Duodenal mucosa (tissue), 2 donors: ENCODE measurements around the gene LRRC36.

Experiments
- H3K27ac ChIP-seq: one replicate; pipeline ENCODE4 v1.7.0; 2013; ENCODE audit warnings: low read depth, low read length
- H3K27me3 ChIP-seq, 2 donors: one replicate each; pipeline ENCODE4 v1.7.0; 2013; ENCODE audit warnings: low read length in 2 of 2, control low read depth in 1 of 2; ENCODE audit not compliant: insufficient read depth in 2 of 2, control insufficient read depth in 1 of 2
- H3K36me3 ChIP-seq, 2 donors: one replicate each; pipeline ENCODE4 v1.7.0; 2013; ENCODE audit warnings: low read length in 2 of 2, control low read depth in 1 of 2; ENCODE audit not compliant: insufficient read depth in 2 of 2, control insufficient read depth in 1 of 2
- H3K4me1 ChIP-seq, 2 donors: one replicate each; pipeline ENCODE4 v1.7.0; 2013; ENCODE audit warnings: low read length in 2 of 2, control low read depth in 1 of 2; ENCODE audit not compliant: insufficient read depth in 2 of 2, control insufficient read depth in 1 of 2
- H3K4me3 ChIP-seq, 2 donors: one replicate each; pipeline ENCODE4 v1.7.0; 2013; ENCODE audit warnings: low read length in 2 of 2, low read depth in 1 of 2
- H3K9ac ChIP-seq, 2 donors: one replicate each; pipeline ENCODE4 v1.7.0; 2013; ENCODE audit warnings: low read length in 2 of 2, low read depth in 1 of 2
- H3K9me3 ChIP-seq, 2 donors: one replicate each; pipeline ENCODE4 v1.7.0; 2013; ENCODE audit warnings: low read length in 2 of 2, control low read depth in 1 of 2; ENCODE audit not compliant: control insufficient read depth in 1 of 2

LRRC36 gene

GRCh38 chr16:67282447-67282805 lies 44.2 kb upstream of the LRRC36 start:
- Histone ChIP-seq H3K27me3 (no peaks in the 10 kb centered on the region), H3K27ac (no peak overlapping the region)

DNA sequence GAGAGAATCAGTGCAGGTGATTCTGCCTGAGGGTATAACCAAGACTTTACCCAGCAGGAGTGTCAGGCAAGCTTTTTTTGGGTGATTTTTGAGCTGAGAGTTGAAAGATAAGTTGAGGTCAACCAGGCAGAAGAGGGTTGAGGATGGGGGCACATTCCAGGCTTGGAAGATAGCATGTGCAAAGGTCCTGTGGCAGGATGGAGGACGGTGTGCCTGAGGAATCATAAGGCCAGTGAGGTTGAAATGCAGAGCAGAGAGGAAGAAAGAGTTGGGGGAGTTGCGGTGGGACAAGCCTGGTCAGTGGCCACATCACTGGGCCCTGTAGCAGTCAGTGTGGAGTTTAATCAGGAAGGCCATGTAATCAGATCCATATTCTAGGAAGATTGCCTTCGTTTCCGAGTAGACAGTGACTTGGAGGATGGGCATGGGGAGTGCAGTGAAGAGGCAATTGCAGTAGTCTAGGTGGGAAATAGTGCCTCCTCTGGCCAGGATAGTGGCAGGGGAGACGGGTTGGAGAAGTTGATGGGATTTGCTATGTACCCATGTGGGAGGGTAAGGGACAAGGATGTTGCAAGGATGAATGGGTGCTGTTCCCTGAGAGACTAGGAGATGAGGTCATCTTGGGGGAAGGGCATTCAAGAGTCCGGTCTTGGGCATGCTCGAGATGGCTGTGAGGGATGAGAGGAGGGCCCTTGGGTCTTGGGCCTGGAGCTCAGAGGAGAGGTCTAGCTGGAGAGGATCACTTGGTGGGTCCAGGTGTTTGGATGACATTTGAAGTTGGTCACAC lies 43.4 kb upstream of the LRRC36 start:
- H3K27me3 ChIP-seq = no peaks in the 10 kb centered on the region
- H3K9me3 ChIP-seq = no peaks in the 10 kb centered on the region
- peaks cover 6% of the 10 kb centered on the region in 2 donors for H3K4me1 ChIP-seq
- H3K9ac ChIP-seq = no peak overlapping the region
- no peaks in the 10 kb centered on the region for H3K36me3 ChIP-seq
- H3K27ac ChIP-seq = no peak overlapping the region
- H3K4me3 ChIP-seq = no peak overlapping the region

More at GRCh38 chr16:67282447-67282805, 44.2 kb upstream of the LRRC36 start:
- peaks cover 11 to 13% of the 10 kb centered on the region in 2 donors for H3K4me1 ChIP-seq
- H3K36me3 ChIP-seq = no peaks in the 10 kb centered on the region
- H3K9me3 ChIP-seq = no peaks in the 10 kb centered on the region
- no peak overlapping the region for H3K9ac ChIP-seq
- H3K4me3 ChIP-seq = no peak overlapping the region

DNA sequence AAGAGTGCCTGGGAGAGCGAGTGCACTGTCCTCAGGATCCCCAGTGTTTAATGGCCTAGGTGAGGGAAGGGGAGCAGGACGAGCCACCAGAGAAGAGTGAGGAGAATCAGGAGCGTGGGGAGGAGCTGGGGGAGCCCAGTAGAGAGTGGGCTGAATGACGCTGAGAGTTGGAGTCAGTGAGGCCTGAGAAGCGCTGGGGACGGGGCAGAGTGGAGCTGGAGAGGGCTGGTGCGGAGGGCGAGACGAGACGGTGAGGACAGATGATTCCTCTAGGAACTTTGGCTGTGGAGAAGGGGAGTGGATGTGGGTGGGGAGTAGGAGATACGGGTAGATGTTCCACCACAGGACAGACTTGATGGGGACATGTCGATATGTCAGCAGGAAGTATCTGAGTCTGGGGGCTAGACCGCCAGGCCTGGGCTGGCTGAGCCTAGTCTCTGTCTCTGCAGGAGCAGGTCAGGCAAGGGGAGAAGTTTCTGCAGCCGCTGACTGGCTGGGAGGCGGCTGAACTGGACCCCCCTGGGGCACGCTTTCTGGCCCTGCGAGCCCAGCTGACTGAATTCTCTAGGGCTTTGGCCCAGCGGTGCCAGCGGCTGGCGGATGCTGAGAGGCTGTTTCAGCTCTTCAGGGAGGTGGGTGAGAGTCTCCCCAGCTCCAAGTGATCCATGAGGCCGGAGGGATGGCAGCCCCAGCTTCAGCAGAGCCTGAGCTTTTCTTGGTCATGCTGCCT lies 42.6 kb upstream of the LRRC36 start:
- H3K9ac ChIP-seq = no peak overlapping the region
- H3K27ac ChIP-seq = no peak overlapping the region
- H3K36me3 ChIP-seq = no peaks in the 10 kb centered on the region
- H3K27me3 ChIP-seq = no peaks in the 10 kb centered on the region
- H3K4me1 ChIP-seq = no peaks in the 10 kb centered on the region
- no peak overlapping the region for H3K4me3 ChIP-seq
- no peaks in the 10 kb centered on the region for H3K9me3 ChIP-seq

- Histone ChIP-seq H3K36me3 (no peaks in the 10 kb centered on the region), H3K27ac (no peak overlapping the region), H3K9me3 (no peaks in the 10 kb centered on the region), H3K27me3 (no peaks in the 10 kb centered on the region), H3K4me3 (no peak overlapping the region), H3K4me1 (no peaks in the 10 kb centered on the region), H3K9ac (no peak overlapping the region)
Observed at GRCh38 chr16:67284699-67285646, 41.6 kb upstream of the LRRC36 start.

GRCh38 chr16:67286441-67287235 lies 40.0 kb upstream of the LRRC36 start:
- H3K9ac ChIP-seq = no peak overlapping the region
- no peak overlapping the region for H3K4me3 ChIP-seq
- H3K27me3 ChIP-seq = no peaks in the 10 kb centered on the region
- no peaks in the 10 kb centered on the region for H3K36me3 ChIP-seq
- no peaks in the 10 kb centered on the region for H3K9me3 ChIP-seq
- H3K27ac ChIP-seq = no peak overlapping the region
- H3K4me1 ChIP-seq = no peaks in the 10 kb centered on the region

DNA sequence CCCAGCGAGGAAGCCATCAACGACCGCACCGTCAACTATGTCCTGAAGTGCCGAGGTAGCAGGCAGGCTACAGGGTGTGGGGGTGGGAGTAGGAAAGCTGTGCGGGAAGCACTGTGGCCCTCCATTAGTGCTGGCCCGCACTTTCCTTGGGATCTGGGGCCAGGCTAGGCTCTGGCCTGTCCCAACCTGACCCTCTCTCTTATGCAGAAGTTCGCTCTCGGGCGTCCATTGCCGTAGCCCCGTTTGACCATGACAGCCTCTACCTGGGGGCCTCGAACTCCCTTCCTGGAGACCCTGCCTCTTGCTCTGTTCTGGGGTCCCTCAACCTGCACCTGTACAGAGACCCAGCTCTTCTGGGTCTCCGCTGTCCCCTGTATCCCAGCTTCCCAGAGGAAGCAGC lies 38.7 kb upstream of the LRRC36 start:
- no peak overlapping the region for H3K27ac ChIP-seq
- no peaks in the 10 kb centered on the region for H3K4me1 ChIP-seq
- no peaks in the 10 kb centered on the region for H3K27me3 ChIP-seq
- no peaks in the 10 kb centered on the region for H3K9me3 ChIP-seq
- H3K9ac ChIP-seq = no peak overlapping the region
- no peak overlapping the region for H3K4me3 ChIP-seq
- no peaks in the 10 kb centered on the region for H3K36me3 ChIP-seq

- Histone ChIP-seq H3K36me3 (no peaks in the 10 kb centered on the region), H3K9ac (no peak overlapping the region), H3K4me3 (no peak overlapping the region), H3K27me3 (no peaks in the 10 kb centered on the region), H3K9me3 (no peaks in the 10 kb centered on the region), H3K27ac (no peak overlapping the region), H3K4me1 (no peaks in the 10 kb centered on the region)
Observed at GRCh38 chr16:67291461-67291860, 35.2 kb upstream of the LRRC36 start.

DNA sequence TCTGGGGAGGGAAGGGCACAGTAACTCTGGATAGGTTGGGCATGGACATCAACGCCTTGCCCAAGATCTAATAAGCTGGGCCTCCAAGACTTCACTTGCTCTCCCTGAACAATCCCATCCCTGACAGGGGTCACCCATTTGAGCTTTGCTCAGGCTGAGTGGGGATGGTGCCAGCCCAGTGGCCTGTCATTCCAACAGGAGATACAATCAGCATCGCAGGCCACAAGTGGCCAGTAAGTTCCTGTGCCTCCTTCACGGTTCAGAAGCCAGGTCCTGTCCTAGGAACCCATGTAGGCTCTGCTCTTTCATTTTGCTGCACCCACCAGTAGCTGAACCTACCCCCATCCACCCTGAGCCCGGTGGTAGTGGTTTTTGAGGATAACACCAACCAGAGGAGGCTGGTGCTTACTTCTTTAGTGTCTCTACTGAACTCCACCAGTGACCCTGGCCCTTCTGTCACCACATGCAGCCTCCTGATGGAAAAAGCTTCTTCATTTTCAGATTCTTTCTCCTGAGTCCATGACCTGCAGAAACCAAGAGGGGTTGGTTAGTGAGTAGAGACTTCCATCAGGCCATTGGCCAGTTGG lies 32.4 kb upstream of the LRRC36 start:
- H3K4me1 ChIP-seq = no peaks in the 10 kb centered on the region
- H3K9ac ChIP-seq = no peak overlapping the region
- no peak overlapping the region for H3K4me3 ChIP-seq
- no peaks in the 10 kb centered on the region for H3K36me3 ChIP-seq
- H3K9me3 ChIP-seq = no peaks in the 10 kb centered on the region
- no peaks in the 10 kb centered on the region for H3K27me3 ChIP-seq
- H3K27ac ChIP-seq = no peak overlapping the region

- Histone ChIP-seq H3K9me3 (no peaks in the 10 kb centered on the region), H3K36me3 (no peaks in the 10 kb centered on the region), H3K27me3 (no peaks in the 10 kb centered on the region), H3K4me1 (no peaks in the 10 kb centered on the region), H3K27ac (no peak overlapping the region), H3K4me3 (no peak overlapping the region), H3K9ac (no peak overlapping the region)
Observed at GRCh38 chr16:67294938-67295361, 31.7 kb upstream of the LRRC36 start.
